CD14-positive monocyte (primary cell): ENCODE measurements around the gene TGFBRAP1. TPM values are rescaled to one million over a fixed set of nuclear protein-coding genes. Genes with fewer than 3 reads are reported as not detected.
A peak's percentile ranks its signal among the peaks of the same experiment; 100 is the strongest.

Experiments used
- DNase-seq, 3 donors: peaks; one replicate each; pipeline ENCODE4 v3.0.0-alpha.2; 2011 to 2022
- H2AFZ ChIP-seq: 2 replicates; pipeline ENCODE4 v1.6.0; 2012; ENCODE audit warnings: mild to moderate bottlenecking, low read depth, low read length, inconsistent platforms; ENCODE audit not compliant: insufficient read depth, poor library complexity, severe bottlenecking
- H3K27ac ChIP-seq, 2 donors: 1 replicate in 1 of 2; 2 replicates in 1 of 2; pipeline ENCODE4 v1.5.1; 2012 to 2013; ENCODE audit warnings: low read length in 2 of 2, control low read depth in 1 of 2, inconsistent platforms in 1 of 2, low read depth in 1 of 2, mild to moderate bottlenecking in 1 of 2
- H3K27me3 ChIP-seq, 2 donors: one replicate each; pipeline versions ENCODE4 v1.6.0 to v1.6.1; 2011 to 2013; ENCODE audit warnings: low read length in 2 of 2; ENCODE audit not compliant: control insufficient read depth in 2 of 2, insufficient read depth in 2 of 2
- H3K36me3 ChIP-seq, 2 donors: replicated peaks in 1 of 2; 1 replicate in 1 of 2; 2 replicates in 1 of 2; pipeline versions ENCODE4 v1.5.1 to v1.6.1; 2012 to 2013; ENCODE audit warnings: low read length in 2 of 2, control low read depth in 1 of 2, inconsistent platforms in 1 of 2, mild to moderate bottlenecking in 1 of 2; ENCODE audit not compliant: insufficient read depth in 2 of 2, control insufficient read depth in 1 of 2
- H3K4me1 ChIP-seq, 2 donors: 1 replicate in 1 of 2; 2 replicates in 1 of 2; pipeline versions ENCODE4 v1.5.1 to v1.6.1; 2012 to 2013; ENCODE audit warnings: low read length in 2 of 2, control low read depth in 1 of 2, inconsistent platforms in 1 of 2, mild to moderate bottlenecking in 1 of 2, moderate library complexity in 1 of 2; ENCODE audit not compliant: insufficient read depth in 2 of 2, control insufficient read depth in 1 of 2
- H3K4me2 ChIP-seq: replicated peaks from 2 replicates; pipeline ENCODE3; 2012; ENCODE audit warnings: low read length, moderate library complexity, mild to moderate bottlenecking; ENCODE audit not compliant: poor library complexity, severe bottlenecking; ENCODE audit errors: extremely low read depth
- H3K4me3 ChIP-seq, 3 experiments: fragments of 200-600 bp in 1 of 3; sonication (generic) in 1 of 3; replicated peaks in 1 of 3; 1 replicate in 2 of 3; 2 replicates in 1 of 3; pipeline ENCODE4 v1.5.1; 2011 to 2013; ENCODE audit warnings: low read length in 3 of 3, mild to moderate bottlenecking in 3 of 3, control low read depth in 2 of 3, low read depth in 2 of 3, inconsistent platforms in 1 of 3, moderate library complexity in 1 of 3
- H3K79me2 ChIP-seq: 2 replicates; pipeline ENCODE4 v1.6.0; 2012; ENCODE audit warnings: mild to moderate bottlenecking, control low read depth, inconsistent platforms, low read length, moderate library complexity; ENCODE audit not compliant: insufficient read depth
- H3K9ac ChIP-seq: 2 replicates; pipeline ENCODE4 v1.6.0; 2017; ENCODE audit warnings: low read length, mild to moderate bottlenecking; ENCODE audit not compliant: insufficient read depth, poor library complexity, severe bottlenecking
- H3K9me3 ChIP-seq, 2 donors: replicated peaks in 1 of 2; 1 replicate in 1 of 2; 2 replicates in 1 of 2; pipeline versions ENCODE4 v1.5.1 to v1.6.1; 2012 to 2013; ENCODE audit warnings: low read length in 2 of 2, control low read depth in 1 of 2; ENCODE audit not compliant: control insufficient read depth in 1 of 2, insufficient read depth in 1 of 2
- H4K20me1 ChIP-seq: 2 replicates; pipeline ENCODE4 v1.6.0; 2012; ENCODE audit warnings: mild to moderate bottlenecking, low read length, control low read depth, moderate library complexity; ENCODE audit not compliant: insufficient read depth
- H3K27ac Mint-ChIP-seq, 7 donors: one replicate each; pipeline ENCODE4 v1.8.0; 2020; ENCODE audit warnings: mild to moderate bottlenecking in 7 of 7, mixed read lengths in 7 of 7, moderate library complexity in 6 of 7, inconsistent platforms in 2 of 7
- H3K27me3 Mint-ChIP-seq, 3 donors: one replicate each; pipeline ENCODE4 v1.8.0; 2021 to 2022; ENCODE audit warnings: low read depth in 3 of 3, mild to moderate bottlenecking in 3 of 3, mixed read lengths in 3 of 3, moderate library complexity in 3 of 3, inconsistent platforms in 1 of 3
- H3K36me3 Mint-ChIP-seq, 2 donors: one replicate each; pipeline ENCODE4 v1.8.0; 2020; ENCODE audit warnings: mixed read lengths in 2 of 2, inconsistent platforms in 1 of 2, mild to moderate bottlenecking in 1 of 2
- H3K4me1 Mint-ChIP-seq: one replicate; pipeline ENCODE4 v1.8.0; 2020; ENCODE audit warnings: mild to moderate bottlenecking, mixed read lengths
- H3K4me3 Mint-ChIP-seq, 2 donors: one replicate each; pipeline ENCODE4 v1.8.0; 2020; ENCODE audit warnings: mild to moderate bottlenecking in 2 of 2, mixed read lengths in 2 of 2, moderate library complexity in 1 of 2
- H3K9me3 Mint-ChIP-seq, 7 donors: one replicate each; pipeline ENCODE4 v1.8.0; 2020 to 2022; ENCODE audit warnings: mixed read lengths in 7 of 7, mild to moderate bottlenecking in 6 of 7, moderate library complexity in 6 of 7, inconsistent platforms in 2 of 7
- CTCF ChIP-seq: fragments of 200-600 bp; IDR thresholded peaks from one replicate; pipeline ENCODE4 v1.8.0; 2022; ENCODE audit warnings: antibody characterized with exemption, mild to moderate bottlenecking
- WGBS: methylation state at CpG from one replicate; pipeline ENCODE4 v1.1.5; 2013; ENCODE audit warnings: missing lambda C conversion rate; ENCODE audit not compliant: insufficient coverage; 5-methylcytosine and 5-hydroxymethylcytosine counted together
- intact Hi-C, 2 donors: fragments of 100-400 bp; cut with micrococcal nuclease; formaldehyde crosslinking; loops; one replicate each; pipeline versions ENCODE4 v1.15.0 to v1.15.1; 2023
- polyA plus RNA-seq, 3 donors: library from polyadenylated mRNA; depleted of rRNA in 1 of 3; unstranded in 2 of 3; stranded (reverse) in 1 of 3; fragments of 300-500 nt in 2 of 3; fragments of >200 nt in 1 of 3; fragmentation: Illumina TruSeq in 2 of 3; gene quantifications; 1 replicate in 2 of 3; 2 replicates in 1 of 3; pipeline ENCODE4 v1.2.3, GENCODE V29; 2012 to 2021

TGFBRAP1 gene
- polyA plus RNA-seq, 3 donors: 10.0 to 10.5 (median 10.2) TPM

- Histone ChIP-seq H3K79me2 (peaks cover 57% of the 10 kb centered on the region), H3K27me3 (no peaks in the 10 kb centered on the region), H3K27ac (no peak overlapping the region), H3K4me1 (no peaks in the 10 kb centered on the region), H3K9ac (no peak overlapping the region), H3K9me3 (no peaks in the 10 kb centered on the region), H3K36me3 (peaks cover 25 to 65% of the 10 kb centered on the region in 2 donors), H4K20me1 (peaks cover 16% of the 10 kb centered on the region), H2AFZ (no peak overlapping the region), H3K4me3 (no peak overlapping the region), H3K4me2 (no peak overlapping the region)
- Mint-ChIP-seq H3K27ac (peak overlapping the region in 1 of 7 donors; percentile 55), H3K27me3 (peaks cover 0 to 2% (median 0%) of the 10 kb centered on the region in 3 donors), H3K4me1 (peaks cover 5% of the 10 kb centered on the region), H3K4me3 (no peak overlapping the region), H3K36me3 (peaks cover 38 to 51% of the 10 kb centered on the region in 2 donors), H3K9me3 (no peaks in the 10 kb centered on the region)
- TF ChIP-seq CTCF: no peak
- intact Hi-C loops: no loop called here
- DNase-seq: no peak
- WGBS: no CpG with 5 or more reads among the region's 3 CpGs
Observed at GRCh38 chr2:105301646-105302045, 27.9 kb downstream of the TGFBRAP1 start.

- Histone ChIP-seq H3K4me2 (no peak overlapping the region), H3K27ac (no peak overlapping the region), H3K36me3 (peaks cover 36 to 68% of the 10 kb centered on the region in 2 donors), H3K79me2 (peaks cover 42% of the 10 kb centered on the region), H4K20me1 (peaks cover 16% of the 10 kb centered on the region), H3K4me3 (no peak overlapping the region), H3K4me1 (no peaks in the 10 kb centered on the region), H2AFZ (no peak overlapping the region), H3K9ac (no peak overlapping the region), H3K9me3 (no peaks in the 10 kb centered on the region), H3K27me3 (no peaks in the 10 kb centered on the region)
- DNase-seq: no peak
- peak overlapping the region in 1 of 7 donors; percentile 16 for H3K27ac Mint-ChIP-seq
- peaks cover 55 to 63% of the 10 kb centered on the region in 2 donors for H3K36me3 Mint-ChIP-seq
- H3K27me3 Mint-ChIP-seq: peaks cover 0 to 2% (median 0%) of the 10 kb centered on the region in 3 donors
- 97% methylated on average over 5 of the region's 5 CpGs for WGBS
- intact Hi-C loops: no loop called here
- no peak overlapping the region for H3K4me3 Mint-ChIP-seq
- H3K4me1 Mint-ChIP-seq: peaks cover 5% of the 10 kb centered on the region
- H3K9me3 Mint-ChIP-seq: no peaks in the 10 kb centered on the region
- no peak for TF ChIP-seq CTCF
Observed at GRCh38 chr2:105299290-105299689, 30.2 kb downstream of the TGFBRAP1 start.
